SH-SY5Y (cell line): ENCODE measurements around the gene TBC1D8.

Source experiments
- GATA2 ChIP-seq: IDR thresholded peaks from 2 replicates; pipeline ENCODE4 v1.6.1; 2011; ENCODE audit warnings: mild to moderate bottlenecking, low read depth, low read length
- GATA3 ChIP-seq: IDR thresholded peaks from 2 replicates; pipeline ENCODE4 v1.6.1; 2011; ENCODE audit warnings: low read depth, mild to moderate bottlenecking, low read length, moderate library complexity

DNA sequence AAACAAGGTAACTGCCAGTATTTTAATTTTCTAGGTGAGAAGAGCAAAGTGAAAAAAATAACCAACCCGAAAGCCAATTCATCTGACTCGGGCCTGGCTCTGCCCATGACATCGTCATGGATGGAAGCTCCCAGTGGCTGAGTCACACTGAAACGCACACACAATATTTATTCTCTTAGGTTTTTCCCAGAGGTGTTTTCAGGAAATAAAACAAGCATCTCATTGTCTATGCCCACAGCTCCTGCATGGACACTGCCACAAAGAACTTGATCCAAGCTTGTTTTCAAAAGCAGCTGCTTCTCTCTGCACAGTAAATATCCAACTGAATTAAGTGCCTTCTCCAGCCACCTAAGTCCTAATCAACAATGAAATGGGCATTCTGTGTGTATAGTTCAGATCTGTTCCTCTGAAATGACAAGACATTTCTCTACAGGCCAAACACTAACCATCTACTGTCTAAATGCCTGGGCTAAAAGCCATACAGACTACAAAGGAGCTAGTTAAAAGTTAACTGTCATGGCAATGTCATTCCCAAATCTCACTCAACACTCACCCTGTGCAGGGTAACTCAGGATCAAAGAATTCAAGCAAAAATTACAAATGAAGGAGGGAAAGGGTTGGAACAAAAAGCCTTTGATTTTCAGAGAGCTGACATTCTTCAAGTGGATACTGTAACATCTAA is 86.2 kb downstream of the TBC1D8 start:
- TF ChIP-seq GATA2 (no peak), GATA3 (no peak)
